Right renal pelvis (tissue), 4 donors: ENCODE measurements around the gene FUT4. TPM values are rescaled to one million over a fixed set of nuclear protein-coding genes. Genes with fewer than 3 reads are reported as not detected.
"Not testable (repeated sequence)": the region's sequence is repeated elsewhere in the genome, so short reads cannot be mapped to it uniquely, and the experiment has no call there.

Source experiments
- DNase-seq, 4 donors: peaks; one replicate each; pipeline ENCODE4 v3.0.0-alpha.2; 2013; ENCODE audit warnings: low read depth in 4 of 4, low spot score in 3 of 4, missing footprints in 1 of 4
- polyA plus RNA-seq, 4 donors: library from polyadenylated mRNA; unstranded; fragments of 120-200 nt; gene quantifications; one replicate each; pipeline ENCODE4 v1.2.1, GENCODE V29; 2013; ENCODE audit not compliant: insufficient read length in 4 of 4

The FUT4 gene
- 1 to 10 TPM; 6.0 to 6.8 (median 6.1) TPM for polyA plus RNA-seq

- peak; percentile 60 to 74 (median 70) for DNase-seq
Observed at GRCh38 chr11:94543695-94544645, at the start of gene FUT4. Gene FUT4, plus strand, starts transcription at chr11:94543921. Its CDS starts 213 bp downstream, at chr11:94544134.

- DNase-seq, result no peak
Observed at GRCh38 chr11:94494126-94494680, 49.5 kb upstream of the FUT4 start.

GRCh38 chr11:94500181-94500580 lies 43.5 kb upstream of the FUT4 start:
- no peak for DNase-seq

GRCh38 chr11:94501522-94501921 lies 42.2 kb upstream of the FUT4 start:
- no peak for DNase-seq

- DNase-seq, result peak in 1 of 4 donors; percentile 42
Observed at GRCh38 chr11:94504689-94505293, 38.9 kb upstream of the FUT4 start.

- not testable (repeated sequence) for DNase-seq
Observed at GRCh38 chr11:94506513-94506912, 37.2 kb upstream of the FUT4 start.

- DNase-seq, result no peak
Observed at GRCh38 chr11:94507485-94507884, 36.2 kb upstream of the FUT4 start.

- DNase-seq, result peak in 1 of 4 donors; percentile 51
Observed at GRCh38 chr11:94511932-94512781, 31.6 kb upstream of the FUT4 start, which contains the start of gene C11orf97. Gene C11orf97, plus strand, starts transcription at chr11:94512461. Its CDS starts 68 bp downstream, at chr11:94512529.

- no peak for DNase-seq
Observed at GRCh38 chr11:94513091-94513490, 30.6 kb upstream of the FUT4 start.

GRCh38 chr11:94515398-94515797 lies 28.3 kb upstream of the FUT4 start:
- DNase-seq, result no peak

GRCh38 chr11:94516725-94517124 lies 27.0 kb upstream of the FUT4 start:
- no peak for DNase-seq

- DNase-seq, result no peak
Observed at GRCh38 chr11:94518300-94518699, 25.4 kb upstream of the FUT4 start.

- peak in 1 of 4 donors; percentile 23 for DNase-seq
Observed at GRCh38 chr11:94519478-94520084, 24.1 kb upstream of the FUT4 start.

- DNase-seq, result no peak
Observed at GRCh38 chr11:94521684-94522083, 22.0 kb upstream of the FUT4 start.

GRCh38 chr11:94524341-94524740 lies 19.4 kb upstream of the FUT4 start:
- DNase-seq, result no peak

GRCh38 chr11:94525546-94526324 lies 18.0 kb upstream of the FUT4 start:
- DNase-seq, result peak in 3 of 4 donors; percentile 60 to 71 (median 65)

- no peak for DNase-seq
Observed at GRCh38 chr11:94526645-94527438, 16.9 kb upstream of the FUT4 start.

- DNase-seq, result no peak
Observed at GRCh38 chr11:94528551-94528950, 15.2 kb upstream of the FUT4 start.
